SH-SY5Y (cell line): ENCODE measurements around the gene MUC5AC.

ENCODE experiments used
- GATA2 ChIP-seq: IDR thresholded peaks from 2 replicates; pipeline ENCODE4 v1.6.1; 2011; ENCODE audit warnings: mild to moderate bottlenecking, low read depth, low read length
- GATA3 ChIP-seq: IDR thresholded peaks from 2 replicates; pipeline ENCODE4 v1.6.1; 2011; ENCODE audit warnings: low read depth, mild to moderate bottlenecking, low read length, moderate library complexity

Gene MUC5AC

GRCh38 chr11:1232021-1232882, 74.5 kb downstream of the MUC5AC start:
- no peak for TF ChIP-seq GATA3
- no peak for TF ChIP-seq GATA2

DNA sequence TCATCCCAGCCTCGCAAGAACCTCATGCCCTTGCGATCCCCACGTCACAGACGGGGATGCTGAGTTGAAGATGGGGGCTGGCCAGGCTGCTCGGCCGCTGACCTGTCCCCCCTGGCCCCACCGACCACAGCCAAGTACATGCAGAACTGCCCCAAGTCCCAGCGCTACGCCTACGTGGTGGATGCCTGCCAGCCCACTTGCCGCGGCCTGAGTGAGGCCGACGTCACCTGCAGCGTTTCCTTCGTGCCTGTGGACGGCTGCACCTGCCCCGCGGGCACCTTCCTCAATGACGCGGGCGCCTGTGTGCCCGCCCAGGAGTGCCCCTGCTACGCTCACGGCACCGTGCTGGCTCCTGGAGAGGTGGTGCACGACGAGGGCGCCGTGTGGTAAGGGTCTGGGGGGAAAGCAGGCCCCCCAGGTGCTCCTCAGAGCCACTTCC, 75.1 kb downstream of the MUC5AC start:
- TF ChIP-seq GATA2 (no peak), GATA3 (no peak)

DNA sequence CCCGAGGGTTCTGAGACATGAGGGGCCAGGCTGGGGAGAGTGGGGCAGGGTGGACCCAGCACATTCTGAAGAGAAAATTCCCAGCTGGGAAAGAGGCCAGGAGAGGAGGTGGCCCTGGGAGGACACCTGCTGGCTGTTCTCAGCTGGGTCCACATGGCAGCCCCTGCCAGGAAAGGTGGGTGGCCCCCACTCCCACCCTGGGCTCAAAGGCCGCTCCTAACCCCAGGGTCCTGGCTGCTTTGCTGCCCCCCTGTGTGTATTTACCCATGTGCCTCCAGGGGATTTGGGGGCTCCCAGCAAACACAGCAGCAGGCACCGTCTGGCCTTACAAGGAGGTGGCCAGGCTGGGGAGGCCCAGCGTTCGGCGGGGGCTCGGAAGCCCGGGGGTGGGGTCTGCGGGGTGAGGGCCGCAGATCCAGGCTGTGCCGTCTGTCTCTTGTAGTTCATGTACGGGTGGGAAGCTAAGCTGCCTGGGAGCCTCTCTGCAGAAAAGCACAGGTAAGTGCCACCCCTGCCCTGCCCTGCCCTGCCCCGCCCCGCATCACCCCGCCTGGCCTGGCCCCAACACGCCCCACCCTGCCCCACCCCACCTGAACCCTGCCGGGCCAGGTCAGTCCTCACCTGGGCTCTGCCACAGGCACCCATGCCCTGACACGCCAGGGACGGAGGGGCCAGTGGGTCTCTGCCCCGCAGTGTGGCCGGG, 75.7 kb downstream of the MUC5AC start:
- no peak for TF ChIP-seq GATA3
- no peak for TF ChIP-seq GATA2

DNA sequence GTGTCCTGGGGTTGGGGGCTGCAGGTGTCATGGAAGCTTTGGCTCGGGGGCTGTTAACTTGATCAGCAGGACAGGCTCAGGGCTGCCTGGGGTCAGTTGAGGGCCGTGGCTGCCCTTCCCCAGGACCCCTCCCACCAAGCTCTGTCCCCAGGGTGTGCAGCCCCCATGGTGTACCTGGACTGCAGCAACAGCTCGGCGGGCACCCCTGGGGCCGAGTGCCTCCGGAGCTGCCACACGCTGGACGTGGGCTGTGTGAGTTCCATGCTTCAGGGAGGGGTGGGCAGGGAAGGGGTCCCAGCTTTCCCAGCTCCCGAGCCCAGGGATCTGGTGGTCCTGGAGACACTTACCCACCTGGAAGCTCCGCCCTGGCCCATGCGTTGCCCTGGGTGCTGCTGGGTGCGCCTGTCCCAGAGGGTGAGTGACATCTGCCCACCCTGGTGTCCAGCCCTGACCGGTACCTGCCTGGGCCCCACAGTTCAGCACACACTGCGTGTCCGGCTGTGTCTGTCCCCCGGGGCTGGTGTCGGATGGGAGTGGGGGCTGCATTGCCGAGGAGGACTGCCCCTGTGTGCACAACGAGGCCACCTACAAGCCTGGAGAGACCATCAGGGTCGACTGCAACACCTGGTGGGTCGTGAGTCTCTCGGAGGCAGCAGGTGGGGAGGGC, 76.4 kb downstream of the MUC5AC start:
- TF ChIP-seq GATA2 (no peak), GATA3 (no peak)

DNA sequence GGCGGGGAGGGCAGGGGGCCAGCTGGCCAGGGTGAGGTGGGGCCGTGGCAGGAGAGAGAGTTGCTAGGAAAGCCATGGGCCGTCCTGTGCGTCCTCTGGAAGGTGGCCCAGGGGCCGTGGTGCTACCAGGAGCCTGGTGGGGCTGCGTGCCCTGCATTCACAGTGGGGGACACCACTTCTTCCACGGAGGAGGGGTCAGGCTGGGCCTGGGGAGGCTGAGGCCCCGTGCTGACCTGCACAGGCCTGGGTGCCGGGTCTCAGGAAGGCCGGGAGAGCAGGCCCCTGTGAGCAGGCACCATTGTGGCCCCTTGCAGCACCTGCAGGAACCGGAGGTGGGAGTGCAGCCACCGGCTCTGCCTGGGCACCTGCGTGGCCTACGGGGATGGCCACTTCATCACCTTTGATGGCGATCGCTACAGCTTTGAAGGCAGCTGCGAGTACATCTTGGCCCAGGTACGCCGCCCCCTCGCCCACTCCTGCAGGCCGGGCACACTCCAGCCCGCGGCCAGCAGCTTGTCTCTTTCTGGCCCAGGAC, 77.1 kb downstream of the MUC5AC start:
- no peak for TF ChIP-seq GATA3

GRCh38 chr11:1235306-1235900, 77.7 kb downstream of the MUC5AC start:
- TF ChIP-seq GATA2 (no peak), GATA3 (no peak)

DNA sequence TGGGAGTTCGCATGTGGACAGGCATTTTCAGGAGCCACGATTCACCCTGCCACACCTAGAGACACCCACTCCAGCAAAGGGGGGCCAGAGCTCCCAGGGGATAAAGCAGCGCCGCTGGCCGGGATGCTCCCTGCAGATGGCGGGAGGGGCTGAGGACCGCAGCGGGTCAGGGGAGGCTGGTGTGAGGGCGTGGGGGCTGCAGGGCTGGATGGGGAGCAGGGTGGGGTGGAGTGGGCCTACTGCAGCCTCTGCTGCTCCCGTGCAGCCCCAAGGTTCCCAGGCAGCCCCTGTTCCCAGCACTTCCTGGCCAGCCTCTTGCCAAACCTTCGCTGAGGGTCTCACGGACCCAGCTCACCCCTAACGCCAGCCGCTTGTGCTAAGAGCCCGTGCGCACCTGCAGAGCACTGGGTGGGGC, 78.2 kb downstream of the MUC5AC start:
- TF ChIP-seq GATA3, result no peak
- no peak for TF ChIP-seq GATA2

DNA sequence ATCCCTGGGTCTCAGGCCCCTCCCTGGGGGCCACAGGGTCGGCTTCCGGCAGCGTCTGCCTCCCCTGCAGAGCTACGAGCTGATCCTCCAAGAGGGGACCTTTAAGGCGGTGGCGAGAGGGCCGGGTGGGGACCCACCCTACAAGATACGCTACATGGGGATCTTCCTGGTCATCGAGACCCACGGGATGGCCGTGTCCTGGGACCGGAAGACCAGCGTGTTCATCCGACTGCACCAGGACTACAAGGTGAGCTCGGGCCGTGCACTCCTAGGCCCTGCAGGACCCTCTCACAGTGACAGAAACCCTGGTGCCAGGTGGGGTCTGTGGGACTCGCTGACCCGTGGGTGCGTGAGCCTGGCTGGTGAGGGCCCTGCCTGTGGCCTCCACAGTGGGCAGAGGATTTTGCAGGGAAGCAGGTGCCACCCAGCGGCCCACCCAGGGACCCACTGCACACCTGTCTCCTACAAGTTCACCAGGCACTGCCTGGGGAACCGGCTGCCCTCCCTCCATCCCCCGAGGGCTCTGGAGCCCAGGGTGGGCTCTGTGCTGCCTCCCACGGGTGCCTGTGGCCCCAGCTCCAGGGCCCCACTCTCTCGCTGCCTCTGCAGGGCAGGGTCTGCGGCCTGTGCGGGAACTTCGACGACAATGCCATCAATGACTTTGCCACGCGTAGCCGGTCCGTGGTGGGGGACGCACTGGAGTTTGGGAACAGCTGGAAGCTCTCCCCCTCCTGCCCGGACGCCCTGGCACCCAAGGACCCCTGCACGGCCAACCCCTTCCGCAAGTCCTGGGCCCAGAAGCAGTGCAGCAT, 78.8 kb downstream of the MUC5AC start:
- TF ChIP-seq GATA3 (no peak), GATA2 (no peak)

GRCh38 chr11:1237128-1237580, 79.4 kb downstream of the MUC5AC start:
- TF ChIP-seq GATA3 (no peak), GATA2 (no peak)

DNA sequence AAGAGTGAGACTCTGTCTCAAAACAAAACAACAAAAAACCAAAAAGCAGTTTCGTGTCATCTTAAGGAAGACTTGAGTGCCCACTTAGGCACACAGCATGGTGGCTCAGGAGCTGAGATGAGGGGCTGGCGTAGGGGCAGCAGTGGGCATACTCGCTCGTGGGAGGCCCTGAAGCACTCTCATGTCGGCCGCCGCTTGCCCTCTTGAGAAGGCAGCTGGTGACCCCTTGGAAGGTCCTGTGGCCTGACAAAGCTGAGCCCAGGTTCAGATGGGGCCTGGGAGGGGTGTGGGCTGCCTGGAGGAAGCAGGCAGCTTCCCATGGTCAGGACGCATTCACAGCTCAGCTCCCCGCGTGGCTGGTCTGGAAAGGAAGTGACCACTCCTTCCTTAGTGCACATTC, 80.1 kb downstream of the MUC5AC start:
- TF ChIP-seq GATA2, result no peak
- no peak for TF ChIP-seq GATA3

DNA sequence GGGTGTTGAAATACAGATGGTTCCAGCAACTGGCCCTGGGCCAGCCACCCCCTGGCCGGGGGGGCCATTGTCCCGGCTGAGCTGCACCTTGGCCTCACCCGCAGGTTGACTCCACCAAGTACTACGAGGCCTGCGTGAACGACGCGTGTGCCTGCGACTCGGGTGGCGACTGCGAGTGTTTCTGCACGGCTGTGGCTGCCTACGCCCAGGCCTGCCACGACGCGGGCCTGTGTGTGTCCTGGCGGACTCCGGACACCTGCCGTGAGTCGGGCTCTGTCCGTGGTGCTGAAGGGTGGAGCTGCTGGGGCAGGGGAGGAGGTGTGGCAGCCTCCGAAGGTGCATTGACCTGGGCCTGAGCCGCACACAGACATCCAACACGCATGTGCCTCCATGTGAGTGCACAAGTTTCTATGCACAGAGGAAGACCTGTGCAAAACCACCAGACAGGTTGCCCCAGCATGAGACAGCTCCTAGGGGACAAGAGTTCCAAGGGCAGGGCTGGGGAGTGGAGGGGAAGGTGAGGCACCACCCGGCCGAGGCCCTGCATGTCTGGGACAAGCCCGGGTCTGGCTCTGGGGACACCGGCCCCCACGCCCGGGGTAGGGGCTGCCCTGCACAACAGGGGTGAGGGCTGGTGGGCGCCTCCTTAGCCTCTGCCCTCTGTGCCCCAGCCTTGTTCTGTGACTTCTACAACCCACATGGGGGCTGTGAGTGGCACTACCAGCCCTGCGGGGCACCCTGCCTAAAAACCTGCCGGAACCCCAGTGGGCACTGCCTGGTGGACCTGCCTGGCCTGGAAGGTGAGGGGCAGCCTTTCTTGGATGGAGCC, 81.2 kb downstream of the MUC5AC start:
- TF ChIP-seq GATA3, result no peak
- TF ChIP-seq GATA2, result no peak

- TF ChIP-seq GATA2, result no peak
- no peak for TF ChIP-seq GATA3
These were observed 81.9 kb downstream of the MUC5AC start for GRCh38 chr11:1239596-1240205.

DNA sequence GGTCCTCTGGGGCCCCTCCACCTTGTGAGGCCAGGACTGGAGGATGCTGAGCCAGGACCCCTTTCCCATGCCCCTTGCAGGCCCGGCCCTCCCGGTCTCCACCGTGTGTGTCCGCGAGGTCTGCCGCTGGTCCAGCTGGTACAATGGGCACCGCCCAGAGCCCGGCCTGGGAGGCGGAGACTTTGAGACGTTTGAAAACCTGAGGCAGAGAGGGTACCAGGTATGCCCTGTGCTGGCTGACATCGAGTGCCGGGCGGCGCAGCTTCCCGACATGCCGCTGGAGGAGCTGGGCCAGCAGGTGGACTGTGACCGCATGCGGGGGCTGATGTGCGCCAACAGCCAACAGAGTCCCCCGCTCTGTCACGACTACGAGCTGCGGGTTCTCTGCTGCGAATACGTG, 83.0 kb downstream of the MUC5AC start:
- TF ChIP-seq GATA2 (no peak), GATA3 (no peak)
